ENCODE results near the gene TRIP6.
"Not testable (repeated sequence)": the region's sequence is repeated elsewhere in the genome, so short reads cannot be mapped to it uniquely, and the experiment has no call there.

TRIP6 gene

DNA sequence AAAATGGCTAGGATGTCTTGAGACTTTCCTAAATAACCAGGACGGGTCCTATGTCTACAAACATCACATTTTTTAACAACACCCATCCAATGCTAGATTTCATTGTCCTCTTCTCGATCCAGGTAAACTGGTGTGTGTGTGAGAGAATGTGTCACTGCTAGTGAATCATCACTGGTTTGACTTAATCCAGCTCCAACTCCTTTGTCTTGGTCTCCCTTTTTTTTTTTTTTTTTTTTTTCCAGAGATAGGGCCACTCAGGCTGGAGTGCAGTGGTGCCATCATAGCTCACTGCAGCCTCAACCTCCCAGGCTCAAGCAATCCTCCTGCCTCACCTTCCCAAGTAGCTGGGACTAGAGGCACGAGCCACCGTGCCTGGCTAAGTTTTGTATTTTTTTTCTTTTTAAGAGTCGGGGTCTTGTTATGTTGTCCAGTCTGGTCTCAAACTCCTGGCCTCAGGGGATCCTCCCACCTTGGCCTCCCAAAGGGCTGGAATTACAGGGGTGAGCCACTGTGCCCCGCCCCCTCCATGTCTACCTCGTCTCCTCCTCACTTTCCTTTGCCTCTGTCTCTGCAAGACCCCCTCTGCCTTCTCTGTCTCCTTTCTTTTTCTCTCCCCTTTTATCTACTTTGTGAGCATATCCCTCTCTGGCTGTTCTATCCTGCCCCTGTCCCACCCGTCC is 24.5 kb downstream of the TRIP6 start:
- DNase-seq (ENCODE audit: low spot score) = no peak

GRCh38 chr7:100892364-100893317 is 25.5 kb downstream of the TRIP6 start:
- DNase-seq (ENCODE audit: low spot score) = no peak

GRCh38 chr7:100893318-100893895 is 26.2 kb downstream of the TRIP6 start:
- no peak for DNase-seq (ENCODE audit: low spot score)

DNA sequence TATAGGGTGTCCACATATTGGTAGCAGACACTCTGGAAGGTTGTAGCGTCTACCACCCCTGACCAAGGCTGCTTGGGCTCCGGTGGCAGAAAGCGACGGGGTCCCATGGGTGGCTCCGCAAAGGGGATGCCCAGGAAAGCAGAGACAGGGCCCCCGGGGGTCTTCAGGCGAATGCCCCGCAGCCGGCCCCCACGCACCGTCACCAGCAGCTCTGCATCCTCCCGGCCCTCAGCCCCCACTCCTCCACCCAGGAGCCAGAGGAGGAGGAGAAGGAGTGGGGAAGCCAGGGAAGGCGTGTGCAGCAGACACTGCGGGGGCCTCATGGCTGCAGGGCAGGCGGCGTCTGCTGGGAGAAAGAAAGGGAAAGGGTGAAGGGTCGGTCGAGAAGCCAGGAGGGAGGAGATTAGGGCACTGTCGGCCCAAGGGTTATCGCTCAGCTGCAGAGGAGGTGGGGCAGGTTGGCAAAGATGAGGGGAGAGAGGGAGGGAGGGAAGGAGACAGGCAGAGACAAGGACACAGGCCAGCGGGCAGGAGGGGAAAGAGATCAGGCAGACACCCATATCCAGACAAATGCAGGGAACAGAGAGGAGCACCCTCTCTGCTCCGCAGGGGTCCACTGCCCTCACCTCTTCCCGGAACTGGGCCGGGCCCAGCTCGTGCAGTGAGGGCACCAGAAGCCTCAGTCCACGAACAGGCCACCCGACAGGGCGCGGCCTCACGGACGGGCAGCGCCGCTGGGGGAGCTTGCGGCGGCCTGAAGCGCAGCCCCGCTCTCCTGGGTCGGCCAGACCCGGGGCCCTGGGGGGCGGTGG is 26.9 kb downstream of the TRIP6 start:
- DNase-seq (ENCODE audit: low spot score) = no peak

DNA sequence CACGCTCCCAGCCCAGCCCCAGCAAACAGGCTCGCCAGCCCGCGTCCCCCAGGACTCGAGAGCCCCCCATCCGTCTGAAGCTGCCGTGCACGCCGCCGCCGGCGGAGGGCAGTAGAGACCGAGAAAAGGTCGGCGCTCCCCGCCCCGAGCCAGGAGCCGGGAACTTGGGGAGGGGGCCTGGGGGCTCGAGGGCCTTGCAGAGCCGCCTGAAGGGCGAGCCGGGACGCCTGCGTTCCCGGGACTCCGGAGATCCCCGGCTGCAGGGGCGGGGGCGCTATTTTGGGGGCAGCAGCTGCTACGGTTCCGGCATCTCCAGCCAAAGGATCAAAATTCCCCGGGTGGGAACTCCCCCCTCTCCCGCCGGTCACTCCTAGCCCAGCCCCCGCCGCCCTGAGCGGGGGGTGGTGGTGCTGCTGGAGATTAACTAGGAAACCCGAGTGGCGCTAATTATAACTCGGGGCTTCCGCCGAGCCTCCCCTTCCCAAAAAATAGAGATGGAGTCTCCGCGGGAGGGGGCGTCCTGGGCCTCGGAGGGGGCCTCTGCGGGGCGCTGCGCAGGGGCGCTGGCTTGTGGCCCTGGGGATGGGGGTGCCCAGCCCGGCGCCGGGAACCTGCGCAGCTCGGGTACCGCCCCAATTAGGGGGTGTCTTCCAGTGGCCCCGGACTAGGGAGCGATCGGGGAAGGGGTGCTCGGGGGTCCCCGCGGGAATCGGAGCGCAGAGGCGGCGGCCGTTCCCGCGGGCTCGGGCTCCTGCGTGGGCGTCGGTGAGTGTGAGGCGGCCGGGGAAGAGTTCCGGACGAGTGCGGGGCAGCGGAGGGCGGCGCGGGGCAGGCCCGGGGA is 27.9 kb downstream of the TRIP6 start:
- peak; percentile 80 for DNase-seq (ENCODE audit: low spot score)

DNA sequence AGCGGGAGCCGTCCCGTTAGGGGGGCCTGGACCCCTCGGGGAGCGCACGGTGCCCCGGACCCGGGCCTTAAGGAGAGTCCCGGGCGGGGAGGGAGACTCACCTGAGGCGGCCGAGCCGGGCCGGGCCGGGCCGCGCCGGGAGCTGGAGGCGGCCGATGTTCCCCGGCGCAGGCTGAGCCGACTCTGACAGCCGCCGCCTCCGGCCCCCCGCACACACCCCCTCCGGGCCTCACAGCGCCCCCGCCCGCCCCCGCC is 28.4 kb downstream of the TRIP6 start, which contains the start of gene ACHE:
Gene ACHE, minus strand, starts transcription at position 188 of the 255 bp plus-strand sequence. CDS start 1,656 bp downstream, outside the sequence.
- DNase-seq (ENCODE audit: low spot score) = peak; percentile 58

GRCh38 chr7:100895956-100896731 is 29.0 kb downstream of the TRIP6 start:
- peak; percentile 68 for DNase-seq (ENCODE audit: low spot score)

GRCh38 chr7:100896732-100897608 is 29.8 kb downstream of the TRIP6 start:
- DNase-seq (ENCODE audit: low spot score) = peak; percentile 63

GRCh38 chr7:100897772-100898454 is 30.7 kb downstream of the TRIP6 start:
- DNase-seq (ENCODE audit: low spot score) = no peak

DNA sequence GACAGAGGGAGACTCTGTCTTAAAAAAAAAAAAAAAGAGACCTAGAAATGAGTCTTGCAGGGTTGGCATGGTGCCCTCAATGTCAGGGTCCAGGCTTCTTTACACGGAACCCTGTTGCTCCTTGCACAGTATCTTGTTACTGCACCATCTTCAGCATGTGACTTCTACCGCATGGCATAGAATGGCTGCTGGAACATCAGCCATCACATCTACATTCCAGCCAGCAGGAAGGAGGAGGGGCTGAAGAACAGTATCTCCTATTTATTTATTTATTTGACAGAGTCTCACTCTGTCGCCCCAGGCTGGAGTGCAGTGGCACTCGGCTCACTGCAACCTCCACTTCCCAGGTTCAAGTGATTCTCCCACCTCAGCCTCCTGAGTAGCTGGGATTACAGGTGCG is 32.2 kb downstream of the TRIP6 start:
- DNase-seq (ENCODE audit: low spot score) = no peak

GRCh38 chr7:100900978-100901377 is 33.8 kb downstream of the TRIP6 start:
- no peak for DNase-seq (ENCODE audit: low spot score)

GRCh38 chr7:100901921-100902332 is 34.7 kb downstream of the TRIP6 start:
- no peak for DNase-seq (ENCODE audit: low spot score)

DNA sequence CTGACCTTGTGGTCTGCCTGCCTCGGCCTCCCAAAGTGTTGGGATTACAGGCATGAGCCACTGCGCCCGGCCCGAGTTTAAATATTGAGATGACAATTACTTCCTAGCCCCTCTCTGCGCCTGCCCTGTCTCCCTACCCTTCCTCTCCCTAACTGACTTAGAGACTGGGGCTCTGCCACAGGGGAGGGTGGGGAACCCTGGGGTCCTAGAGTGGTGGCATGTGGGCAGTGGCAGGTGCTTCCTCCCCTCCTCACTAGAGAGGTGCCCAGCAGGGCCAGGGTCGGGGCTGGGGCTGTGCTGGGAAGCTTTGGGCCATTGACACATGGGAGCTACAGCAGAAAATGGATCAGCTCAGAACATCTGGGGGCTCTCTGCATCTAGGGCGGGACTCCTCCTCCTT is 35.5 kb downstream of the TRIP6 start:
- DNase-seq (ENCODE audit: low spot score) = no peak

GRCh38 chr7:100908512-100908911 is 41.3 kb downstream of the TRIP6 start:
- DNase-seq (ENCODE audit: low spot score) = no peak

GRCh38 chr7:100910443-100910842 is 43.3 kb downstream of the TRIP6 start:
- not testable (repeated sequence) for DNase-seq (ENCODE audit: low spot score)

DNA sequence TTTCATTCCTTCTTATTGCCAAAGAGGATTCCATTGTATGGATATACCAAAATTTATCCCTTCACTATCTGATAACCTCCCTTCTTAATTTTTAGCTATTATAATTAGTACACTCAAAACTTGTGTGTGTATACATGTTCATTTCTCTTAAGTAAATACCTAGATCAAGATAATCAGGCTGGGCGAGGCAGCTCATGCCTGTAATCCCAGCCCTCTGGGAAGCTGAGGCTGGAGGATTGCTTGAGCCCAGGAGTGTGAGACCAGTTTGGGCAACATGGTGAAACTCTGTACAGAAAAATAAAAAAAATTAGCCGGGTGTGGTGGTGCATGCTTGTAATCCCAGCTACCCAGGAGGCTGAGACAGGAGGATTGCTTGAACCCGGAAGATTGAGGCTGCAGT is 44.3 kb downstream of the TRIP6 start:
- no peak for DNase-seq (ENCODE audit: low spot score)

DNA sequence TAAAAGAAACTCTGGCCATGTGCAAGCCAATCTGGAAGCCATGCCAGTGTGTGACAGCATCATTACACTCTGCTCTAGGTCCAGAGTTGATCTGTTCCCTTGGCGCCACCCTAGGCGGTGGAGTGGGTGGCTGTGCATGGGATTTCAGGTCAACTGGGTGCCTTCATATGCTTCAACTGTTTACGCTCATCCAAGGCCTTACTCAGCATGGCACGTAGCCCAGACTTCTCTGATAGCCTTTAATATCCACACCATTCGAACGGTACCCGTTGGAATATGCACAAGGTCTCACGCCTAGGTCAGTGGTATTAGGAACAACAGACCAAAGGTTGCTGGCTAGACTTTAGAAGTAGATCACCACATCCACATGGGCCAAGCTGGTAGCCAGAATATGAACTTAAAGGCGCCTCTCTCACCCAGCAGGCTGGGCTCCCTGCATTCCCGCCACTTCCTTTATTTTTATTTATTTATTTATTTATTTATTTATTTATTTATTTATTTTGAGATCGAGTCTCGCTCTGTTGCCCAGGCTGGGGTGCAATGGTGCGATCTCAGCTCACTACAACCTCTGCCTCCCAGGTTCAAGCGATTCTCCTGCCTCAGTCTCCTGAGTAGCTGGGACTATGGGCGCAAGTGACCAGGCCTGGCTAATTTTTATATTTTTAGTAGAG is 47.2 kb downstream of the TRIP6 start:
- no peak for DNase-seq (ENCODE audit: low spot score)

DNA sequence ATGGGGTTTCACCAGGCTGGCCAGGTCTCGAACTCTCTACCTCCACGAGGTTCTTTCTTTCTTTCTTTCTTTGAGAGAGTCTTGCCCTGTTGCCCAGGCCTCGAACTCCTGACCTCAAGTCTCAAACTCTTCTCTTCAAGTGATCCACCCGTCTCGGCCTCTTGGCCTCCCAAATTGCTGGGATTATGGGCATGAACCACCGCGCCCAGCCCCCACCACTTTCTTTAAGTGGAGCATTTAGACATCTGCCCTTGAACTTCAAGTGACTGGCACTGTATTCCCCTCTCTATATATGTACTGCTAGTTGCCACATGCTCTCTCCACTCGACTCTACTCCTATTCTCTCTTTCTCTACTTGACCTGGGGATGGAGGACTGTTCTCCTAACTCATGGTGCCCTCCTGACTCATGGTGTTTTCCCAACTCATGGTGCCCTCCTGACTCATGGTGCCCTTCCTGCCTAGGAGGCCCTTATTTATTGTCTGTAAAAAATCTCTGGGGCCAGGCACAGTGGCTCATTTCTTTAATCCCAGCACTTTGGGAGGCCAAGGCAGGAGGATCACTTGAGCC is 47.8 kb downstream of the TRIP6 start:
- no peak for DNase-seq (ENCODE audit: low spot score)
